ENCODE measurements around the gene PTPRCAP.

PTPRCAP gene

DNA sequence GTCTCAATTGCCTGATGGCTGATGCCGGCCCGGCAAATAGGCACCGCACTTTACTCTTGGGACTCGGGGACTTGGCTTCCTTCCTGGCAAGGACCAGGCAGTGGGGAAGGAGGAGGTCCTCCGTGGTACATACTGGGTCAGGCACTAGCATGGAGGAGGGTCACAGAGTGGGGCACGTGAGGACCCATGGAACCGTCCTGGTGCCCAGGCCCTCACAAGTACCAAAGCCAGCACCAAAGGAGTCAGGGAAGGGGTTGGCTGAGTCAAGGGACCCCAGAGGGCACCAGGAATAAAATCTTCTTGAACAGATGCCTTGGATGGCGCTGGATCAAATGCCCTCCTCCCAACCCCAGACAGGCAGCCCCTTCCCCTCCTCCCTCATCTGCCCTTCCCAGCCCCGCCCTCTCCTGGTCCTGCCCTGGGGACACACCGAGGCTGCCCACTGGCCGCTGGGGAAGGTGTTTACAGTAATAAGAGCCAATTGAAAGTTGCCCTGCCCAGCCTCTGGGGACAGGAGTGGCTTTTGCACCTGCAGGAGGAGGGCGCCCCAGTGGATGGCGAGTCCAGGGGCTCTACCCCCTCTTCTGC is 27.6 kb downstream of the PTPRCAP start:
- Histone ChIP-seq H3K4me3 (replicated peaks; ENCODE audit: low read depth, low read length) (peak overlapping the region; percentile 52), H3K27me3 (replicated peaks; ENCODE audit: control insufficient read depth, insufficient read depth, low read length) (no peaks in the 10 kb centered on the region), H3K36me3 (ENCODE audit: control insufficient read depth, insufficient read depth, low read length) (peaks cover 21% of the 10 kb centered on the region)
- DNase-seq (ENCODE audit: extremely low read depth, insufficient read length) = peak; percentile 51
- TF ChIP-seq, protein P1, sequence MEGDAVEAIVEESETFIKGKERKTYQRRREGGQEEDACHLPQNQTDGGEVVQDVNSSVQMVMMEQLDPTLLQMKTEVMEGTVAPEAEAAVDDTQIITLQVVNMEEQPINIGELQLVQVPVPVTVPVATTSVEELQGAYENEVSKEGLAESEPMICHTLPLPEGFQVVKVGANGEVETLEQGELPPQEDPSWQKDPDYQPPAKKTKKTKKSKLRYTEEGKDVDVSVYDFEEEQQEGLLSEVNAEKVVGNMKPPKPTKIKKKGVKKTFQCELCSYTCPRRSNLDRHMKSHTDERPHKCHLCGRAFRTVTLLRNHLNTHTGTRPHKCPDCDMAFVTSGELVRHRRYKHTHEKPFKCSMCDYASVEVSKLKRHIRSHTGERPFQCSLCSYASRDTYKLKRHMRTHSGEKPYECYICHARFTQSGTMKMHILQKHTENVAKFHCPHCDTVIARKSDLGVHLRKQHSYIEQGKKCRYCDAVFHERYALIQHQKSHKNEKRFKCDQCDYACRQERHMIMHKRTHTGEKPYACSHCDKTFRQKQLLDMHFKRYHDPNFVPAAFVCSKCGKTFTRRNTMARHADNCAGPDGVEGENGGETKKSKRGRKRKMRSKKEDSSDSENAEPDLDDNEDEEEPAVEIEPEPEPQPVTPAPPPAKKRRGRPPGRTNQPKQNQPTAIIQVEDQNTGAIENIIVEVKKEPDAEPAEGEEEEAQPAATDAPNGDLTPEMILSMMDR (IDR thresholded peaks at IDR 0.05; ENCODE audit: insufficient read depth, low read length, poor library complexity, severe bottlenecking) = no peak

DNA sequence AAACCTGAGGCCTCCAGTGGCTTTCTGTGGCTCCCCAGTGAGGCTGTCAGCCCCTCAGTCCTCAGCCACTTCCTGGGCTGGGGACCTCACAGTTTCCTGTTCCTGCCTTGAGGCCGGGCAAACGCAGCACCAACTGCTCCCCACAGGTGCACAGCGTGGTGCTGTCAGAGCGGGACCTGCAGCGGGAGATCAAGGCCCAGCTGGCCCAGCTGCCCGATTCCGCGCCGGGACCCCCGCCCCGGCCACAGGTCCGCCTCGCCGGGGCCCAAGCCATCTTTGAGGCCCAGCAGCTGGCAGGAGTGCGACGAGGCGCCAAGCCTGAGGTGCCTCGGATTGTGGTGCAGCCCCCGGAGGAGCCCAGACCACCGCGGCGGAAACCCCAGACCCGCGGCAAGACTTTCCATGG is 28.2 kb downstream of the PTPRCAP start:
- Histone ChIP-seq H3K27me3 (replicated peaks; ENCODE audit: control insufficient read depth, insufficient read depth, low read length) (no peaks in the 10 kb centered on the region), H3K36me3 (ENCODE audit: control insufficient read depth, insufficient read depth, low read length) (peaks cover 21% of the 10 kb centered on the region), H3K4me3 (replicated peaks; ENCODE audit: low read depth, low read length) (peak overlapping the region; percentile 52)
- peak; percentile 79 for DNase-seq (ENCODE audit: extremely low read depth, insufficient read length)
- TF ChIP-seq, protein P1 (IDR thresholded peaks at IDR 0.05; ENCODE audit: insufficient read depth, low read length, poor library complexity, severe bottlenecking) = no peak

DNA sequence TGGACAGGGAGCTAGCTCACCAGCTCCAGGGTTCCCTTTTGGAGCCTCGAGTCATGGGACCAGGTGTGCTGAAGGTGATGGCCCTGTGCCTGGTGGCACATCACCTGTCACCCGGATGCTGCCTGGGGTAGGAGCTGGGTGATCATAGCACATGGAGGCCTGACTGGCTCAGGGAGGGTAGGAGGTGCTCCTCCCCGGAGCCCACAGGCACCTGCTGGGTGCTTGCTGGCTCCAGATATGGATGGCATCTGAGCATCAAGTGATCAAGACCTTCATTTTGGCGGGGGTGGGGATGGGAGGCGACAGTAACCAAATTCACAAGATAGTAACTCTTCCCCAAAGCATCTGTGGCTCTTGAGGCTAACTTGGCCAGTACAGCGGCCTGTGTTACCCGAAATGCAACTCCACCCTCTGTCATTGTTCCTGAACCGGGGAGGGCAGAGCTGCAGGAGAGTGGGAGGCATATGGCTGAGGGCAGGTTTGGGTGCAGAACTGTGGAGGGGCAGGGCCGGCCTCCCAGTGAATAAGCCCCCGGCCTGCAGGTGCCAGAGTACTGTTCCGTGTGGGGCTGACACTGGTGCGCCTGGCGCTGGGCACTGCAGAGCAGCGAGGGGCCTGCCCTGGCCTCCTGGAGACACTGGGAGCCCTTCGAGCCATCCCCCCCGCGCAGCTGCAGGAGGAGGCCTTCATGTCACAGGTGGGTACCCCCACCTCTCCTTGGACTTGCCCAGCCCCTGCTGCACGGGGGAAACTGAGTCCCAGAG is 28.9 kb downstream of the PTPRCAP start:
- no peak overlapping the region; the same call in 1 of the 2 replicates for H3K4me3 ChIP-seq (replicated peaks; ENCODE audit: low read depth, low read length)
- DNase-seq (ENCODE audit: extremely low read depth, insufficient read length) = no peak
- TF ChIP-seq, protein P1 (IDR thresholded peaks at IDR 0.05; ENCODE audit: insufficient read depth, low read length, poor library complexity, severe bottlenecking) = no peak
- H3K36me3 ChIP-seq (ENCODE audit: control insufficient read depth, insufficient read depth, low read length) = peaks cover 21% of the 10 kb centered on the region
- H3K27me3 ChIP-seq (replicated peaks; ENCODE audit: control insufficient read depth, insufficient read depth, low read length) = no peaks in the 10 kb centered on the region

DNA sequence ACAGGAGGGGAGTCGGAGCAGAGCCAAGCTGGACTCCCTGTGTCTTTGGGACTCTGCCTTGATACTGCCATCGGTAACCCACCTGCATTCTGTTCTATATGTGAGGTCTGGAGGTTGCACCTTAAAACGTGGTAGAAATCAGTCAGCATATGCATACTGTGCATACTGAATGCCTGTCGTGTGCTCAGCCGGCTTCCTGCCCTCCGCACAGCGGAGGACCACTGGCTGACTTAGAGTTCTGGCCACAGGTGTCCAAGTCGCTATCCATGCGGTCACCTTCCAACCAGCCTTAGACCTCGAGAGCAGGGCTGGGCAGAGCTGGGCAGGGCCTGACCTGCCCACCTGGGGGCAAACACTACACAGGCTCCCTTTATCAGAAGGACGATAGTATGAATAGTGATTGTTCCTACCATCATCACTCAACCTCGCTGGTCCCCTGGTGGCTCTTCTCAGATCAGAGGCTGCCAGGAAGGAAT is 29.8 kb downstream of the PTPRCAP start:
- peaks cover 21% of the 10 kb centered on the region for H3K36me3 ChIP-seq (ENCODE audit: control insufficient read depth, insufficient read depth, low read length)
- TF ChIP-seq, protein P1 (IDR thresholded peaks at IDR 0.05; ENCODE audit: insufficient read depth, low read length, poor library complexity, severe bottlenecking) = no peak
- DNase-seq (ENCODE audit: extremely low read depth, insufficient read length) = no peak
- H3K4me3 ChIP-seq (replicated peaks; ENCODE audit: low read depth, low read length) = no peak overlapping the region
- H3K27me3 ChIP-seq (replicated peaks; ENCODE audit: control insufficient read depth, insufficient read depth, low read length) = no peaks in the 10 kb centered on the region

DNA sequence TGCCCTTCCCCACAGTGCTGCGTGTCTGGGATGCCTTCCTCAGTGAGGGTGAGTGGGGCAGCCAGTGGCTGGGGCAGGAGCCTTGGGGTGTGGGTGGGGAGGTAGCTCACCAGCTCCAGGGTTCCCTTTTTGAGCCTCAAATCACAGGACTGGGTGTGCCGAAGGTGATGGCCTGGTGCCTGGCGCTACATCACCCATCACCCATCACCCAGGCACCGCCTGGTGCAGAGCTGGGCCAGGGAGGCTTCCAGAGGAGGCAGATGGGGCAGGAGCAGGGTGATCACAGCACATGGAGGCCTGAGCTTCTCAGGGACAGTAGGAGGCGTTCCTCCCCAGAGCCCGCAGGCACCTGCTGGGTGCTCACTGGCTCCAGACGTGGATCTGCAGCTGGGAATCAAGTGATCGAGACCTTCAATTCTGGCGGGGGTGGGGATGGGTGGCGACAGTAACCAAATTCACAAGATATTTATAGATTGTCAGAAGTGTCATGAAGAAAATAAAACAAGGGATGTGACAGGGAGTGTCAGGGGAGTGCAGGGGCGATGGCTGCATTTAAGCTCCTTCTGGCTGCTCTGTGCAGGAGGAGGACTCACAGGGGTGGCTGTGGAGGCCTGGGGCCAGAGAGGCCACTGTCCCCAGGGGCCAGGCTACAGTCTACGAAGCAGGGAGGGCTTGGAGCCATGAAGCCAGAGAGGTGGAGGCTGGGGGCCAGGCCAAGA is 30.4 kb downstream of the PTPRCAP start:
- Histone ChIP-seq H3K27me3 (replicated peaks; ENCODE audit: control insufficient read depth, insufficient read depth, low read length) (no peaks in the 10 kb centered on the region), H3K4me3 (replicated peaks; ENCODE audit: low read depth, low read length) (no peak overlapping the region), H3K36me3 (ENCODE audit: control insufficient read depth, insufficient read depth, low read length) (peaks cover 21% of the 10 kb centered on the region)
- TF ChIP-seq, protein P1 (IDR thresholded peaks at IDR 0.05; ENCODE audit: insufficient read depth, low read length, poor library complexity, severe bottlenecking) = no peak
- DNase-seq (ENCODE audit: extremely low read depth, insufficient read length) = no peak
